ENCODE data around the gene ELP1.
"Not testable (repeated sequence)": the region's sequence is repeated elsewhere in the genome, so short reads cannot be mapped to it uniquely, and the experiment has no call there.

The ELP1 gene

GRCh38 chr9:108845507-108845906 lies 88.4 kb downstream of the ELP1 start:
- TF ChIP-seq CTCF (conservative IDR thresholded peaks at IDR 0.05; ENCODE audit: low read depth, low read length), result no peak
- DNase-seq (ENCODE audit: low read depth), result no peak
- H3K4me3 ChIP-seq (ENCODE audit: low read depth, low read length), result no peak overlapping the region

GRCh38 chr9:108844856-108845255 lies 89.1 kb downstream of the ELP1 start:
- no peak for DNase-seq (ENCODE audit: low read depth)
- H3K4me3 ChIP-seq (ENCODE audit: low read depth, low read length), result no peak overlapping the region
- TF ChIP-seq CTCF (conservative IDR thresholded peaks at IDR 0.05; ENCODE audit: low read depth, low read length), result no peak

GRCh38 chr9:108844391-108844790 lies 89.5 kb downstream of the ELP1 start:
- no peak overlapping the region for H3K4me3 ChIP-seq (ENCODE audit: low read depth, low read length)
- DNase-seq (ENCODE audit: low read depth), result no peak
- no peak for TF ChIP-seq CTCF (conservative IDR thresholded peaks at IDR 0.05; ENCODE audit: low read depth, low read length)

GRCh38 chr9:108842610-108843295 lies 91.2 kb downstream of the ELP1 start:
- H3K4me3 ChIP-seq (ENCODE audit: low read depth, low read length), result no peak overlapping the region
- no peak for DNase-seq (ENCODE audit: low read depth)
- TF ChIP-seq CTCF (conservative IDR thresholded peaks at IDR 0.05; ENCODE audit: low read depth, low read length), result no peak

GRCh38 chr9:108839561-108839960 lies 94.4 kb downstream of the ELP1 start:
- not testable (repeated sequence) for H3K4me3 ChIP-seq (ENCODE audit: low read depth, low read length); DNase-seq (ENCODE audit: low read depth)

GRCh38 chr9:108838017-108838416 lies 95.9 kb downstream of the ELP1 start:
- TF ChIP-seq CTCF (conservative IDR thresholded peaks at IDR 0.05; ENCODE audit: low read depth, low read length), result no peak
- DNase-seq (ENCODE audit: low read depth), result peak; percentile 43
- no peak overlapping the region for H3K4me3 ChIP-seq (ENCODE audit: low read depth, low read length)

- no peak for DNase-seq (ENCODE audit: low read depth)
- TF ChIP-seq CTCF (conservative IDR thresholded peaks at IDR 0.05; ENCODE audit: low read depth, low read length), result no peak
- H3K4me3 ChIP-seq (ENCODE audit: low read depth, low read length), result no peak overlapping the region
These were observed 96.4 kb downstream of the ELP1 start for GRCh38 chr9:108837530-108837929.

Data from choroid plexus epithelial cell (primary cell).